ENCODE data around the gene PDE10A.

GRCh38 chr6:165308926-165309731 is 353.9 kb downstream of the PDE10A start, which contains the start of gene C6orf118:
- no peak for TF ChIP-seq CTCF (IDR thresholded peaks at IDR 0.05; ENCODE audit: insufficient read depth, low read length)
- no peak for TF ChIP-seq POLR2AphosphoS5 (IDR thresholded peaks at IDR 0.05; ENCODE audit: low read depth)
- no peak for TF ChIP-seq GABPA (IDR thresholded peaks at IDR 0.05; ENCODE audit: low read depth)

Measured in HL-60 (cell line).